Small intestine (tissue), 7 donors: ENCODE data around the gene KLHL21. TPM values are rescaled to one million over a fixed set of nuclear protein-coding genes. Genes with fewer than 3 reads are reported as not detected.

Experiments
- DNase-seq, 2 donors: peaks; one replicate each; pipeline versions ENCODE4 v3.0.0 to v3.0.0-alpha.2; 2013
- FAIRE-seq: peaks from 2 replicates; lab custom pipeline; 2012; peaks lifted over from hg19 to GRCh38; lab: Jason Lieb, UNC
- H3K27ac ChIP-seq, 3 donors: one replicate each; pipeline ENCODE4 v1.5.1; 2013; ENCODE audit warnings: low read length in 2 of 3, mild to moderate bottlenecking in 2 of 3, control low read depth in 1 of 3, inconsistent platforms in 1 of 3, low read depth in 1 of 3, moderate library complexity in 1 of 3
- H3K27me3 ChIP-seq, 3 donors: one replicate each; pipeline ENCODE4 v1.6.1; 2013; ENCODE audit warnings: low read length in 3 of 3, inconsistent platforms in 1 of 3; ENCODE audit not compliant: control insufficient read depth in 3 of 3, insufficient read depth in 3 of 3
- H3K36me3 ChIP-seq, 3 donors: one replicate each; pipeline ENCODE4 v1.6.1; 2013; ENCODE audit warnings: low read length in 3 of 3, inconsistent platforms in 1 of 3, low read depth in 1 of 3, mild to moderate bottlenecking in 1 of 3, moderate library complexity in 1 of 3; ENCODE audit not compliant: control insufficient read depth in 3 of 3, insufficient read depth in 2 of 3
- H3K4me1 ChIP-seq, 3 donors: one replicate each; pipeline ENCODE4 v1.6.1; 2013; ENCODE audit warnings: low read length in 2 of 3, inconsistent platforms in 1 of 3, low read depth in 1 of 3, mild to moderate bottlenecking in 1 of 3, moderate library complexity in 1 of 3; ENCODE audit not compliant: control insufficient read depth in 3 of 3, insufficient read depth in 2 of 3
- H3K4me3 ChIP-seq, 3 donors: one replicate each; pipeline ENCODE4 v1.5.1; 2013; ENCODE audit warnings: low read length in 3 of 3, control low read depth in 1 of 3, inconsistent platforms in 1 of 3, low read depth in 1 of 3, mild to moderate bottlenecking in 1 of 3, moderate library complexity in 1 of 3
- H3K9me3 ChIP-seq, 2 donors: one replicate each; pipeline ENCODE4 v1.6.1; 2013; ENCODE audit warnings: low read depth in 1 of 2, low read length in 1 of 2; ENCODE audit not compliant: control insufficient read depth in 2 of 2, insufficient read depth in 1 of 2
- WGBS, 3 donors: extraction: QIAGEN DNeasy Blood & Tissue Kit; methylation state at CpG; one replicate each; pipeline ENCODE4 v1.1.7; 2013; 5-methylcytosine and 5-hydroxymethylcytosine counted together
- polyA plus RNA-seq, 4 donors: library from polyadenylated mRNA; stranded (reverse) in 3 of 4; unstranded in 1 of 4; fragments of 200-250 nt in 3 of 4; fragments of 120-200 nt in 1 of 4; gene quantifications; one replicate each; pipeline versions ENCODE4 v1.2.1 to v1.2.3, GENCODE V29; 2013
- donor health status: healthy with polysubstance abuse.
- donor health status: control.
- donor health status: control.
- donor health status: Bipolar disorder and iron deficiency.
- donor health status: healthy.

Gene KLHL21
- polyA plus RNA-seq, 4 donors = 3.1 to 10.5 (median 6.4) TPM

DNA sequence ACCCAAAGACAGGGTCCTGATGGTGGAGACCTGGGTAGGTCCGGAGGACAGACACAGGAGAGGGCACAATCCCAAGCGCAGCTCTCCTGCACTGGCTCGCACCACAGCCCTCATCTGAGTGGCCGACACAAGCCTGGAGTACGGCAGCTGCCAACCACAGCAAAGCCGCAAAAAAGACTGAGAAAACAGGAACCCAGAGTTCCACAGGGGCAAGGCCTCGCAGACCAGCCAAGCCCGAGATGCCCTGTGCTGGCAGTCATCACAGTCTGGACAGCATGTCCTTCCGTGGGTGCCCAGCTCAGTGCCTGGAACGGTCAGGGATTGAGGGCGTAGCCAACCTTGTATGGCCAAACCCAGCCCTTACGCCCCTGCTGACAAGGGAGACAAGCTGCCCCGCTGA, 11.4 kb downstream of the KLHL21 start:
- DNase-seq (no peak), FAIRE-seq (no peak)
- Histone ChIP-seq H3K4me3 (no peak overlapping the region), H3K36me3 (peaks cover 4 to 96% (median 10%) of the 10 kb centered on the region in 3 donors), H3K27ac (no peak overlapping the region), H3K9me3 (no peaks in the 10 kb centered on the region), H3K27me3 (no peaks in the 10 kb centered on the region), H3K4me1 (no peaks in the 10 kb centered on the region)
- WGBS, 3 donors = 75 to 86% (median 83%) methylated on average over 13 of the region's 13 CpGs

DNA sequence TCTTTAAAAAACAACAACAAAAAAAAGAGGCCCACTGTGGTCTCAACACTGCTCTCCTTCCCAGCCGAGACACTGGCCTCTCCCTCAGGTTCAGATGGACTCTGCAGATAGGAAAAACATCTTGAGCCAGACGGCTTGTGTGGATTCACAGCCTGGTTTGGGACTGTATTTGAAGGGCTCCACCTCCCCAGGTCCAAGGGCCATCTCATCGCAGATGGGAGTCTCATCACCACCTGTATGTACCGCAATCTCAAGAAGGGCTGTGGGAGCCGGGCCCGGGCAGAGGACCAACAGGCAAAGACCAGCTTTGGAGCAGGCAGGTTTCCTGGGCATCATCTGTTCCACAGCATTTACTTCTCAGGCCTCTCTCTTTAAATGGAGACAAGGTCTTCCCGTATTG, 12.6 kb downstream of the KLHL21 start:
- WGBS, 3 donors = 80 to 85% (median 83%) methylated on average over 7 of the region's 7 CpGs
- peaks cover 4 to 94% (median 10%) of the 10 kb centered on the region in 3 donors for H3K36me3 ChIP-seq
- no peaks in the 10 kb centered on the region for H3K9me3 ChIP-seq
- FAIRE-seq = no peak
- H3K27me3 ChIP-seq = no peaks in the 10 kb centered on the region
- no peak overlapping the region for H3K4me3 ChIP-seq
- DNase-seq = no peak
- H3K4me1 ChIP-seq = no peaks in the 10 kb centered on the region
- no peak overlapping the region for H3K27ac ChIP-seq

GRCh38 chr1:6588893-6589520, 13.7 kb downstream of the KLHL21 start:
- DNase-seq (no peak), FAIRE-seq (no peak)
- no peaks in the 10 kb centered on the region for H3K27me3 ChIP-seq
- H3K9me3 ChIP-seq = no peaks in the 10 kb centered on the region
- H3K36me3 ChIP-seq = peaks cover 4 to 95% (median 10%) of the 10 kb centered on the region in 3 donors
- no peak overlapping the region for H3K4me3 ChIP-seq
- 82 to 90% (median 88%) methylated on average over 24 of the region's 24 CpGs for WGBS, 3 donors
- no peaks in the 10 kb centered on the region for H3K4me1 ChIP-seq
- no peak overlapping the region for H3K27ac ChIP-seq

DNA sequence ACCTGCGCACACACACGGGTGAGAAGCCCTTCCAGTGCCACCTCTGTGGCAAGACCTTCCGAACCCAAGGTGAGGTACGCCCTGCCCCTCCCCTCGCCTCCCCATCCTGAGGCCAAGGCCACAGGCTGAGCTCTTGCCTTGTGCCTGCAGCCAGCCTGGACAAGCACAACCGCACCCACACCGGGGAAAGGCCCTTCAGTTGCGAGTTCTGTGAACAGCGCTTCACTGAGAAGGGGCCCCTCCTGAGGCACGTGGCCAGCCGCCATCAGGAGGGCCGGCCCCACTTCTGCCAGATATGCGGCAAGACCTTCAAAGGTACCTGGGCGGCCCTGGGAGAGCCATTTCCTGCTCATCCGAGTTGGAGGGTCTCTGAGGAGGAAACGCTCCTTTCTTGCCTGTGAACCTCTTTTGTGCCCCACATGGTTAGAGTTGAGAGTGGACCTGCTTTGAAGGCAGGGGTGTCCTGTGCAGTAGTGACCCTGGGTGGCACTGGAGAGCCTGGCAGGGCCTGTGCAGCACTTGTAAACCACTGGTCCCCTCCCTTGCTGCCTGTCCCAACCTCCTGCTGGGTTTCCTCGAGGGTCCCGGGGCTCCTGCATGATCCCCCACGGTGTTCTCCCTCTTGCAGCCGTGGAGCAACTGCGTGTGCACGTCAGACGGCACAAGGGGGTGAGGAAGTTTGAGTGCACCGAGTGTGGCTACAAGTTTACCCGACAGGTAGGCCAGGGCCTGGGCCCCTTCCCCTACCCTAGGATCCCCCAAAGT, 14.4 kb downstream of the KLHL21 start:
- peak in 1 of 2 donors; percentile 22 for DNase-seq
- no peak for FAIRE-seq
- H3K4me3 ChIP-seq = no peak overlapping the region
- WGBS, 3 donors = 66 to 82% (median 66%) methylated on average over 25 of the region's 25 CpGs
- H3K36me3 ChIP-seq = peaks cover 2 to 90% (median 10%) of the 10 kb centered on the region in 3 donors
- H3K27ac ChIP-seq = no peak overlapping the region
- no peaks in the 10 kb centered on the region for H3K27me3 ChIP-seq
- no peaks in the 10 kb centered on the region for H3K9me3 ChIP-seq
- H3K4me1 ChIP-seq = no peaks in the 10 kb centered on the region

DNA sequence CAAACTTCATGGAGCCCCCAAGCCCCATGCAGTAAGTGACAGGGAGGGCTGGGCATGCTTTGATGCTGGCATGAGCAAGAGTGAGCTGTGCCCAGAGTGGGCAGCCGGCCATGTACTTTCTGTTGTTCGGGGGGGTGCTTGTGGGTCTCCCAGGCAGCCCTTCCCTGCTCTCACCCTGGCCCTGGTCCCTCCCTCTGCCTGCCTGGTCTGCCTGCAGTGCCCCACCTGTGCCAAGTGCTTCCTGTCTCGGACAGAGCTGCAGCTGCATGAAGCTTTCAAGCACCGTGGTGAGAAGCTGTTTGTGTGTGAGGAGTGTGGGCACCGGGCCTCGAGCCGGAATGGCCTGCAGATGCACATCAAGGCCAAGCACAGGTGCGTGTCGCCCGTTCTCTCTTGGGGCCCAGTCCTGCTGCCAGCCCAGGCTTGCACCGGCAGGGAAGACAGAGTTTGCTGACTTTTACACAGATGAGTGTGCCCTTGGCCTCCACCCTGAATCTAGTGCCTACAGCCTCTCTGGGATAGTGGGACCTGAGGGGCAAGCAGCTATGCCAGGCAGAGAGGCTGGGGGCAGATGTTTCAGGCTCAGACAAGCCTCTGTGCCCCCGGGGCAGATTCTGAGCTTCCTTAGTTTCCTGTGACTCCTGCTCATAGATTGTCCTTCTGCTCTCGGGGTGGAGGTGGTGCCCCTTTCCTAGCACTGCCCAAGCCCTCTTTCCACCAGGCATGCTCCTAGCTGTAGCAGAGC, 15.2 kb downstream of the KLHL21 start:
- 62 to 64% (median 62%) methylated on average over 13 of the region's 13 CpGs for WGBS, 3 donors
- FAIRE-seq (no peak), DNase-seq (no peak)
- no peak overlapping the region for H3K4me3 ChIP-seq
- H3K4me1 ChIP-seq = peaks cover 0 to 5% (median 0%) of the 10 kb centered on the region in 3 donors
- H3K27ac ChIP-seq = no peak overlapping the region
- H3K9me3 ChIP-seq = no peaks in the 10 kb centered on the region
- H3K36me3 ChIP-seq = peaks cover 2 to 81% (median 10%) of the 10 kb centered on the region in 3 donors
- no peaks in the 10 kb centered on the region for H3K27me3 ChIP-seq

DNA sequence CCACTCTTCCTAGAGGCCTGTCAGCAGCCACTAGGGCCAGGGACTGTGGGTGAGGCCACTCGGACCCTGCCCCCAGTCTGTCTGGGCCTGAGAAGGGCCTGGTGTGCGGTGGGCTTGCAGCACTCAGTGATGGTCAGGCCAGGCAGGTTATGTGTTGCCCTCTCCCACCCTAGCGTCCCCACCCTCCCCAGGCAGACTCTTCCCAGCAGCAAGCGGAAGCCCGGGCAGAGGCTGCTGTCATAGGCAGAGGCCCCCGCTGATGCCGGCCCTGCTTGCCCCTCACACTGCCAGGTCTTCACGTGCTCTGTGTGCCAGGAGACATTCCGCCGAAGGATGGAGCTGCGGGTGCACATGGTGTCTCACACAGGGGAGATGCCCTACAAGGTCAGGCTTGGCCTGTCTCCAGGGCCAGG, 16.3 kb downstream of the KLHL21 start:
- Histone ChIP-seq H3K27ac (no peak overlapping the region), H3K4me3 (no peak overlapping the region), H3K9me3 (no peaks in the 10 kb centered on the region), H3K4me1 (peaks cover 0 to 15% (median 5%) of the 10 kb centered on the region in 3 donors), H3K27me3 (no peaks in the 10 kb centered on the region), H3K36me3 (peaks cover 2 to 78% (median 10%) of the 10 kb centered on the region in 3 donors)
- FAIRE-seq = no peak
- WGBS, 3 donors = 84 to 92% (median 89%) methylated on average over 11 of the region's 11 CpGs
- DNase-seq = no peak

DNA sequence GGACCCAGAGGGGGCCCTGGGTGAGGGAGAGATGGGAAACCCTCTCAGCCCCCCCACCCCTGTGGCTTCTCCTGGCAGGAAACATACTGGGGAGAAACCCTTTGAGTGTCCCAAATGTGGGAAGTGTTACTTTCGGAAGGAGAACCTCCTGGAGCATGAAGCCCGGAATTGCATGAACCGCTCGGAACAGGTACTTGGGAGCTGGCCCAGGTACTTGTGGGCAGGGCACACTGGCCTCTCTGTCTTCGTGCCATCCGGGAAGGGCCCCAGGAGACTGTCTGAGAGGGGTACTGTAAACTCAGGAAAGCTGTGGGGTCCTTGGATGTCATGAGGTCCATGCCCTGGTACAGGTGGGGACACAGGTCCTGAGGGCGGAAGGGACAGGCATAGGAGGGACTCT, 16.8 kb downstream of the KLHL21 start:
- no peaks in the 10 kb centered on the region for H3K9me3 ChIP-seq
- WGBS, 3 donors = 88 to 92% (median 92%) methylated on average over 7 of the region's 7 CpGs
- H3K27ac ChIP-seq = no peak overlapping the region
- H3K36me3 ChIP-seq = peaks cover 2 to 76% (median 10%) of the 10 kb centered on the region in 3 donors
- no peak for FAIRE-seq
- no peaks in the 10 kb centered on the region for H3K27me3 ChIP-seq
- H3K4me3 ChIP-seq = no peak overlapping the region
- H3K4me1 ChIP-seq = peaks cover 4 to 20% (median 7%) of the 10 kb centered on the region in 3 donors
- DNase-seq = no peak

DNA sequence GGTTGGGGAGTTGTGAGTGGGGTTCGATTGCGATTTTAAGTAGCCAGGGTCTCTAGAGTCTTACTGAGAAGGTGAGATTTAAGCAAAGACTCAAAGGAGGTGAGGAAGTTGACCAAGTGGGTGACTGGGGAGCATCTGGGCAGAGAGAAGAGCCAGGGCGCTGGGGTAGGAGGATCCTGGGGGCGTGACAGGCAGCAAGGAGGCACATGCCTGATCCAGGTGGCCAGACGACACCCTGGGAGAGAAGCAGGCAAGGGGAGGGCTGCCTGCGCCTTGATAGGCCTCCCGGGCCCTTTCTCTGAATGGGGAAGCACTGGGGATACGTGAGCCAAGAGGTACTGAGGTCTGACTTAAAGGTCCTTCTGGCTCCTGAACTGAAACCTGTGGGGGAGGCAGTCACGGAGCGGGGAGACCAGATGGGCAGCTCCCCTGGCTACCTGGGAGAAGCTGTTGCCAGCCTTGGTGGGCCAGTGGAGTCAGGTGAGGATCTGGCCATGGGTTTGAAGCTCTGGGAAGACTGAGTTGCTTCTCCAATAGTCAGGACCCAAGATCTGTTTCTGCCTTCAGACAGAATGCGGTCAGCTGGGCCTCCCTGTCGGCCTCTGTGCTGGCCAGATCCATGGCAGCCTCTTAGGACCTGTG, 17.5 kb downstream of the KLHL21 start:
- WGBS, 3 donors = 82 to 86% (median 86%) methylated on average over 12 of the region's 12 CpGs
- Histone ChIP-seq H3K4me3 (no peak overlapping the region), H3K27ac (no peak overlapping the region), H3K4me1 (peaks cover 4 to 24% (median 10%) of the 10 kb centered on the region in 3 donors), H3K27me3 (no peaks in the 10 kb centered on the region), H3K9me3 (no peaks in the 10 kb centered on the region), H3K36me3 (peaks cover 2 to 73% (median 7%) of the 10 kb centered on the region in 3 donors)
- DNase-seq (no peak), FAIRE-seq (no peak)
